Peyer's patch (tissue), 4 donors: ENCODE data around the gene TECPR2. TPM values are rescaled to one million over a fixed set of nuclear protein-coding genes. Genes with fewer than 3 reads are reported as not detected.

Source experiments
- DNase-seq, 3 donors: peaks; one replicate each; pipeline ENCODE4 v3.0.0-alpha.2; 2017 to 2019
- H3K27ac ChIP-seq, 4 donors: fragments of 200-600 bp; sonication (generic); one replicate each; pipeline ENCODE4 v1.5.1; 2016 to 2019
- H3K27me3 ChIP-seq, 2 donors: fragments of 200-600 bp; sonication (generic); one replicate each; pipeline ENCODE4 v1.5.1; 2019
- H3K36me3 ChIP-seq, 3 donors: fragments of 200-600 bp; sonication (generic); one replicate each; pipeline ENCODE4 v1.5.1; 2016 to 2019
- H3K4me1 ChIP-seq, 4 donors: fragments of 200-600 bp; sonication (generic); one replicate each; pipeline ENCODE4 v1.5.1; 2016 to 2019
- H3K4me3 ChIP-seq, 4 donors: fragments of 200-600 bp; sonication (generic); 1 replicate in 3 of 4; 2 replicates in 1 of 4; pipeline ENCODE4 v1.5.1; 2016 to 2019; ENCODE audit warnings: mild to moderate bottlenecking in 1 of 4
- H3K9me3 ChIP-seq, 4 donors: fragments of 200-600 bp; sonication (generic); one replicate each; pipeline ENCODE4 v1.5.1; 2016 to 2019; ENCODE audit warnings: mild to moderate bottlenecking in 1 of 4
- POLR2A ChIP-seq, 2 donors: fragments of 450-650 bp; IDR thresholded peaks; one replicate each; pipeline ENCODE4 v1.5.1; 2017; ENCODE audit warnings: antibody characterized with exemption in 2 of 2, mild to moderate bottlenecking in 2 of 2, moderate library complexity in 2 of 2
- total RNA-seq, 4 donors: library from RNA; depleted of rRNA; stranded (reverse); fragments of >200 nt; gene quantifications; one replicate each; pipeline ENCODE4 v1.1.0, GENCODE V29; 2016
- TF ChIP-seq, protein P1 (sequence below), 6 experiments: fragments of 450-650 bp in 4 of 6; fragments of 200-600 bp in 2 of 6; sonication (generic) in 1 of 6; IDR thresholded peaks; one replicate each; pipeline ENCODE4 v1.5.1; 2017 to 2019; ENCODE audit warnings: antibody characterized with exemption in 6 of 6, mild to moderate bottlenecking in 3 of 6, moderate library complexity in 1 of 6

The TECPR2 gene, protein sequence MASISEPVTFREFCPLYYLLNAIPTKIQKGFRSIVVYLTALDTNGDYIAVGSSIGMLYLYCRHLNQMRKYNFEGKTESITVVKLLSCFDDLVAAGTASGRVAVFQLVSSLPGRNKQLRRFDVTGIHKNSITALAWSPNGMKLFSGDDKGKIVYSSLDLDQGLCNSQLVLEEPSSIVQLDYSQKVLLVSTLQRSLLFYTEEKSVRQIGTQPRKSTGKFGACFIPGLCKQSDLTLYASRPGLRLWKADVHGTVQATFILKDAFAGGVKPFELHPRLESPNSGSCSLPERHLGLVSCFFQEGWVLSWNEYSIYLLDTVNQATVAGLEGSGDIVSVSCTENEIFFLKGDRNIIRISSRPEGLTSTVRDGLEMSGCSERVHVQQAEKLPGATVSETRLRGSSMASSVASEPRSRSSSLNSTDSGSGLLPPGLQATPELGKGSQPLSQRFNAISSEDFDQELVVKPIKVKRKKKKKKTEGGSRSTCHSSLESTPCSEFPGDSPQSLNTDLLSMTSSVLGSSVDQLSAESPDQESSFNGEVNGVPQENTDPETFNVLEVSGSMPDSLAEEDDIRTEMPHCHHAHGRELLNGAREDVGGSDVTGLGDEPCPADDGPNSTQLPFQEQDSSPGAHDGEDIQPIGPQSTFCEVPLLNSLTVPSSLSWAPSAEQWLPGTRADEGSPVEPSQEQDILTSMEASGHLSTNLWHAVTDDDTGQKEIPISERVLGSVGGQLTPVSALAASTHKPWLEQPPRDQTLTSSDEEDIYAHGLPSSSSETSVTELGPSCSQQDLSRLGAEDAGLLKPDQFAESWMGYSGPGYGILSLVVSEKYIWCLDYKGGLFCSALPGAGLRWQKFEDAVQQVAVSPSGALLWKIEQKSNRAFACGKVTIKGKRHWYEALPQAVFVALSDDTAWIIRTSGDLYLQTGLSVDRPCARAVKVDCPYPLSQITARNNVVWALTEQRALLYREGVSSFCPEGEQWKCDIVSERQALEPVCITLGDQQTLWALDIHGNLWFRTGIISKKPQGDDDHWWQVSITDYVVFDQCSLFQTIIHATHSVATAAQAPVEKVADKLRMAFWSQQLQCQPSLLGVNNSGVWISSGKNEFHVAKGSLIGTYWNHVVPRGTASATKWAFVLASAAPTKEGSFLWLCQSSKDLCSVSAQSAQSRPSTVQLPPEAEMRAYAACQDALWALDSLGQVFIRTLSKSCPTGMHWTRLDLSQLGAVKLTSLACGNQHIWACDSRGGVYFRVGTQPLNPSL (N-terminal part only)
- total RNA-seq: 10 to 100 TPM; 21.5 to 45.3 (median 22.4) TPM

DNA sequence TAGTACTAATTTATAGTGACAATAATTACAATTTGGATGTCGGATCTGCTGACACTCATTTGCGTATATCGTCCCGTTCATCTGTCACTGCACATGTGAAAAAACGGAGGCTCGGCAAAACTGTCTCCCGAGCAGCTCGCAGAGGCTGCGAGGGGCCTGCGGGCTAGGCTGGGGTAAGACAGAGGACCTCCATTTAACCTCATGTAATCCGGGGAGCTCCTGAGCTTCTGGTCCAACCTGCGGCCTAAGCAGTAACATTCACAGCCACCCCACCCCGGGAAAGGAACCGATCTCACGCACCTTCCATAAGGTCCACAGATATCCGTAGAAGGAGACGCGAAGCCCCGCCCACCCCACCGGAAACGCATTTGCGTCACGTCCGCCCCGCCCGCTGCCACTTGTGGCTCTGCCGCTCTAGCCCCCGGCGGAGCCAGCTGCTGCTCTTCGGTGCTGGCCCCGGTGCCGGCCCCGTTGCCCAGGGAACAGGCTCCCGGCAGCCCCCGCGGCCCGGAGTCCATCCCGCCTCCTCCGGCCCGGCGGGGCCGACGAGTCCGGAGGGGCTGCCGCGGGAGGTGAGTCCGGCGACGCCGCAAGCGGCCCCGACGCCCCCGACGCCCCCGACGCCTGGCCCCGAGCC lies at the start of gene TECPR2, which contains the start of gene CINP:
TSS of gene TECPR2 (plus strand) at position 397 of the 637 bp plus-strand sequence. CDS start 13,781 bp downstream, outside the sequence.
TSS of gene CINP (minus strand) at position 346 of the 637 bp plus-strand sequence. CDS start at position 307, 39 bp downstream.
- TF ChIP-seq POLR2A (IDR thresholded peaks at IDR 0.05): peak; percentile 64 to 68
- TF ChIP-seq, protein P1, sequence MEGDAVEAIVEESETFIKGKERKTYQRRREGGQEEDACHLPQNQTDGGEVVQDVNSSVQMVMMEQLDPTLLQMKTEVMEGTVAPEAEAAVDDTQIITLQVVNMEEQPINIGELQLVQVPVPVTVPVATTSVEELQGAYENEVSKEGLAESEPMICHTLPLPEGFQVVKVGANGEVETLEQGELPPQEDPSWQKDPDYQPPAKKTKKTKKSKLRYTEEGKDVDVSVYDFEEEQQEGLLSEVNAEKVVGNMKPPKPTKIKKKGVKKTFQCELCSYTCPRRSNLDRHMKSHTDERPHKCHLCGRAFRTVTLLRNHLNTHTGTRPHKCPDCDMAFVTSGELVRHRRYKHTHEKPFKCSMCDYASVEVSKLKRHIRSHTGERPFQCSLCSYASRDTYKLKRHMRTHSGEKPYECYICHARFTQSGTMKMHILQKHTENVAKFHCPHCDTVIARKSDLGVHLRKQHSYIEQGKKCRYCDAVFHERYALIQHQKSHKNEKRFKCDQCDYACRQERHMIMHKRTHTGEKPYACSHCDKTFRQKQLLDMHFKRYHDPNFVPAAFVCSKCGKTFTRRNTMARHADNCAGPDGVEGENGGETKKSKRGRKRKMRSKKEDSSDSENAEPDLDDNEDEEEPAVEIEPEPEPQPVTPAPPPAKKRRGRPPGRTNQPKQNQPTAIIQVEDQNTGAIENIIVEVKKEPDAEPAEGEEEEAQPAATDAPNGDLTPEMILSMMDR (IDR thresholded peaks at IDR 0.05): no peak
- peaks cover 0 to 13% (median 0%) of the 10 kb centered on the region in 3 donors for H3K36me3 ChIP-seq
- no peaks in the 10 kb centered on the region for H3K27me3 ChIP-seq
- peak; percentile 99 for DNase-seq
- peak within 1 kb of the TSS; percentile 64 to 90 (median 82) for H3K4me3 ChIP-seq
- H3K4me1 ChIP-seq: peaks cover 0 to 17% (median 5%) of the 10 kb centered on the region in 4 donors
- peak within 1 kb of the TSS; percentile 83 to 90 (median 88) for H3K27ac ChIP-seq
- no peaks in the 10 kb centered on the region for H3K9me3 ChIP-seq

DNA sequence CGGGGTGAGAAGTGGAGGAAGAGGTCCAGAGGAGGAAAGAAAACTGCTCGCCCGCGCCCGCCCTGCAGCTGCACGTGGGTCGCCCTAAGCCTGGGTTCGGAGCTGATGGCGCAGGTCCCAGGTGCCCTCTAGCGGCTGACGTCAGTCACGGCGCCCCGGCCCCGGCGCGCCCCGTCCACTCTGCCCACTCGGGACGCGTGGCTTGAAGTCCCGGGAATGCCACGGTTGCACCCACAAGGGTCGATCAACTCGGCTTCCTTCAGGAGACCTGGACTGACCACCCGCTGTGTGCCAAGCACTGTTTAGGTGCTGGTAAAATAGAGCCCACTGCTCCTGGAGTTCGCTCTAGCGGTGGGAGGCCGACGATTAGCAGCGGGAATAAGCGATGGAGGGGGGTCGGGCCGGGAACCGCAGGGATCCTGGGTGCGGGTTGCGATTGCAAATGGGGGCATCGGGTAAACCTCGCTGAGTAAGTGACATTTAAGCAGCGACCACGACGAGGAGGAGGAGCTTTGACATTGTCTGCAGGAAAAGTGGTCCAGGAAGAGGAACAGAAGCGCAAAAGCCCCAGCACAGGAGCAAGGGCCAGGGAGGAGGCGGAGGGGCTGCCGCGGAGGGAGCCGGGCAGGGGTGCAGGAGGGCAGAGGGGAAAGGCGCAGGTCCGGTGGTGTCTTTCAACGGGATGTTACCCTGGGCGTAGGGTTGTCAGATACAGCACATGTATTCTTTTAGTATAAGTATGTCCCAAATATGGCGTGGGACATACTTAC lies 48.3 kb upstream of the TECPR2 start:
- peak overlapping the region in 1 of 4 donors; percentile 47 for H3K27ac ChIP-seq
- DNase-seq: peak; percentile 83 to 93 (median 90)
- H3K4me3 ChIP-seq: peak overlapping the region; percentile 29 to 56 (median 48)
- H3K27me3 ChIP-seq: no peaks in the 10 kb centered on the region
- no peak for TF ChIP-seq POLR2A (IDR thresholded peaks at IDR 0.05)
- TF ChIP-seq, protein P1 (IDR thresholded peaks at IDR 0.05): peak; percentile 83 to 97 (median 94)
- H3K9me3 ChIP-seq: no peaks in the 10 kb centered on the region
- peaks cover 0 to 20% (median 3%) of the 10 kb centered on the region in 4 donors for H3K4me1 ChIP-seq
- H3K36me3 ChIP-seq: no peaks in the 10 kb centered on the region

DNA sequence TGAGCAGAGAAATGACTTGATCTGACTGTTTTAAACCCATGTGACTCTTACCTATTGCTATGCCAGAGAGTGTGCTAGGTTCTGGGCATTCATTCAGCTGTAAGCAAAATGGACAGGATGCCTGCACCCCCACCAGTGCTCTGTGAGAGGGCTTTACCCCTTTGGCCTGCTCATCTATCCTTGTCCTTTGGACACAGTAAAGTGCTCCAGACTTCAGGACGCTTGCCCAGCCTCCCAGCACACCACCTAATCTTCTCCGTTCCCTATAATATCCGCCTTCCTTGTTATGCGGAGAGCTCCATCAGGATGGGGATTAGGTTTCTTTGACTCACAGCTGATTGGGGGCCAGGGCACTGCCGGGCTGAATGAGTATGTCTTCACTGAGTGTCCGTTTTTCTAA lies 47.6 kb upstream of the TECPR2 start:
- TF ChIP-seq, protein P1 (IDR thresholded peaks at IDR 0.05): no peak
- no peak for TF ChIP-seq POLR2A (IDR thresholded peaks at IDR 0.05)
- Histone ChIP-seq H3K4me3 (no peak overlapping the region), H3K36me3 (no peaks in the 10 kb centered on the region), H3K9me3 (no peaks in the 10 kb centered on the region), H3K27me3 (no peaks in the 10 kb centered on the region), H3K4me1 (peaks cover 0 to 20% (median 4%) of the 10 kb centered on the region in 4 donors), H3K27ac (no peak overlapping the region)
- DNase-seq: no peak

DNA sequence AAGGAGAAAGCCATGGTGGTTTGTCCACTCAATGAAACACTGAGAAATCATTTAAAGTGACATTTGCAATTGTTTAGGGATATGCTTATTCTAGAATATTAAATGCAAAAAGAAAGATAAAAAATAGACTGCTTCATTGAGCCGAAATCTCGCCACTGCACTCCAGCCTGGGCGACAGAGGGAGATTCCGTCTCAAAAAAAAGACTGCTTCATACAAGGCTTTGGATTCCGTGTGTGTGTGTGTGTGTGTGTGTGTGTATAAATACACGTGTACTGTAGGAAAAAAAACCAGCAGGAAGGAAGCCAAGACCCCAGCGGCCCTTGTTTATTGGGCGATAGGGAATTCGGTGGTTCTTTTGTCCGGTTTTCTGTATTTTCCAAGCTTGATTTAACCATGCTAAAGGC lies 46.4 kb upstream of the TECPR2 start:
- H3K4me1 ChIP-seq: peaks cover 0 to 29% (median 9%) of the 10 kb centered on the region in 4 donors
- no peaks in the 10 kb centered on the region for H3K9me3 ChIP-seq
- H3K36me3 ChIP-seq: no peaks in the 10 kb centered on the region
- DNase-seq: peak in 1 of 3 donors; percentile 55
- H3K27ac ChIP-seq: peak overlapping the region; percentile 55 to 93 (median 72)
- peak overlapping the region; percentile 39 to 58 (median 52) for H3K4me3 ChIP-seq
- TF ChIP-seq, protein P1 (IDR thresholded peaks at IDR 0.05): no peak
- no peak for TF ChIP-seq POLR2A (IDR thresholded peaks at IDR 0.05)
- H3K27me3 ChIP-seq: no peaks in the 10 kb centered on the region
